Measurements from ENCODE around the gene KRTAP4-6. TPM values are rescaled to one million over a fixed set of nuclear protein-coding genes. Genes with fewer than 3 reads are reported as not detected.

The KRTAP4-6 gene
- total and polyA plus RNA-seq, 4 donors, result not detected

DNA sequence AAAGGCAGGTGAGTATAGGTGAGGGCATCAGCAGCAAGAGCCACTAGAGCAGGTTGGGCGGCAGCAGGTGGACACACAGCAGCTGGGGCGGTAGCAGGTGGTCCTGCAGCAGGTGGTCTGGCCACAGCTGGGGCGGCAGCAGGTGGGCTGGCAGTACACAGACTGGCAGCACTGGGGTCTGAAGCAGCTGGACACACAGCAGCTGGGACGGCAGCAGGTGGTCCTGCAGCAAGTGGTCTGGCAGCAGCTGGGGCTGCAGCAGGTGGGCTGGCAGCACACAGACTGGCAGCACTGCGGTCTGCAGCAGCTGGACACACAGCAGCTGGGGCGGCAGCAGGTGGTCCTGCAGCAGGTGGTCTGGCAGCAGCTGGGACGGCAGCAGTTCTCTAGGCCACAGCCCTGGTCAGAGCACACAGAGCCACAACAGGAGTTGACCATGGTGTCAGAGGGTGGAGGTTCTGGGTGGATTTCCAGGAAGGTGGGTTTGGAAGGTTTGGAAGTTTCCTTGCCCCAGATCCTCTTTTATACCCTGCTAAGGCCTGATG, 37.5 kb upstream of the KRTAP4-6 start, which contains the start of gene KRTAP4-2:
KRTAP4-2 (minus strand) TSS at position 495 of the 545 bp plus-strand sequence; CDS start at position 438, 57 bp downstream.
- DNase-seq (ENCODE audit: low spot score), result no peak
- Histone ChIP-seq H3K9me3 (ENCODE audit: control insufficient read depth in 4 of 4, low read length in 3 of 4) (no peaks in the 10 kb centered on the region), H3K9ac (ENCODE audit: low read depth in 1 of 2, low read length in 2 of 2) (no peak within 1 kb of the TSS), H3K4me1 (ENCODE audit: control insufficient read depth in 4 of 4, insufficient read depth in 4 of 4, low read length in 3 of 4) (no peaks in the 10 kb centered on the region), H3K27ac (ENCODE audit: low read depth in 1 of 2, low read length in 2 of 2) (no peak within 1 kb of the TSS), H3K4me3 (ENCODE audit: low read depth in 1 of 3, low read length in 3 of 3) (no peak within 1 kb of the TSS), H3K36me3 (ENCODE audit: control insufficient read depth in 4 of 4, insufficient read depth in 3 of 4, low read depth in 1 of 4, low read length in 3 of 4) (no peaks in the 10 kb centered on the region), H3K27me3 (ENCODE audit: control insufficient read depth in 4 of 4, insufficient read depth in 4 of 4, low read length in 3 of 4) (peaks cover 0 to 3% (median 0%) of the 10 kb centered on the region in 4 donors)
- 93% methylated on average over 7 of the region's 7 CpGs for WGBS
- TF ChIP-seq GABPA (IDR thresholded peaks at IDR 0.05 in 1 of 2, conservative IDR thresholded peaks at IDR 0.05 in 1 of 2) (no peak), NR2F2 (IDR thresholded peaks at IDR 0.05) (no peak), TAF1 (conservative IDR thresholded peaks at IDR 0.05) (no peak), SP1 (IDR thresholded peaks at IDR 0.05) (no peak), RAD21 (IDR thresholded peaks at IDR 0.05) (no peak), FOXA1 (IDR thresholded peaks at IDR 0.05) (no peak), HNF4G (IDR thresholded peaks at IDR 0.05) (no peak), YY1 (IDR thresholded peaks at IDR 0.05) (no peak), FOXA2 (IDR thresholded peaks at IDR 0.05) (no peak), EGR1 (IDR thresholded peaks at IDR 0.05; ENCODE audit: low read depth in 2 of 2) (no peak), JUND (IDR thresholded peaks at IDR 0.05) (no peak), HNF4A (conservative IDR thresholded peaks at IDR 0.05) (no peak)
- TF ChIP-seq, protein P1, sequence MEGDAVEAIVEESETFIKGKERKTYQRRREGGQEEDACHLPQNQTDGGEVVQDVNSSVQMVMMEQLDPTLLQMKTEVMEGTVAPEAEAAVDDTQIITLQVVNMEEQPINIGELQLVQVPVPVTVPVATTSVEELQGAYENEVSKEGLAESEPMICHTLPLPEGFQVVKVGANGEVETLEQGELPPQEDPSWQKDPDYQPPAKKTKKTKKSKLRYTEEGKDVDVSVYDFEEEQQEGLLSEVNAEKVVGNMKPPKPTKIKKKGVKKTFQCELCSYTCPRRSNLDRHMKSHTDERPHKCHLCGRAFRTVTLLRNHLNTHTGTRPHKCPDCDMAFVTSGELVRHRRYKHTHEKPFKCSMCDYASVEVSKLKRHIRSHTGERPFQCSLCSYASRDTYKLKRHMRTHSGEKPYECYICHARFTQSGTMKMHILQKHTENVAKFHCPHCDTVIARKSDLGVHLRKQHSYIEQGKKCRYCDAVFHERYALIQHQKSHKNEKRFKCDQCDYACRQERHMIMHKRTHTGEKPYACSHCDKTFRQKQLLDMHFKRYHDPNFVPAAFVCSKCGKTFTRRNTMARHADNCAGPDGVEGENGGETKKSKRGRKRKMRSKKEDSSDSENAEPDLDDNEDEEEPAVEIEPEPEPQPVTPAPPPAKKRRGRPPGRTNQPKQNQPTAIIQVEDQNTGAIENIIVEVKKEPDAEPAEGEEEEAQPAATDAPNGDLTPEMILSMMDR (IDR thresholded peaks at IDR 0.05; ENCODE audit: low read depth, low read length, missing input control), result no peak
- TF ChIP-seq, protein P2, sequence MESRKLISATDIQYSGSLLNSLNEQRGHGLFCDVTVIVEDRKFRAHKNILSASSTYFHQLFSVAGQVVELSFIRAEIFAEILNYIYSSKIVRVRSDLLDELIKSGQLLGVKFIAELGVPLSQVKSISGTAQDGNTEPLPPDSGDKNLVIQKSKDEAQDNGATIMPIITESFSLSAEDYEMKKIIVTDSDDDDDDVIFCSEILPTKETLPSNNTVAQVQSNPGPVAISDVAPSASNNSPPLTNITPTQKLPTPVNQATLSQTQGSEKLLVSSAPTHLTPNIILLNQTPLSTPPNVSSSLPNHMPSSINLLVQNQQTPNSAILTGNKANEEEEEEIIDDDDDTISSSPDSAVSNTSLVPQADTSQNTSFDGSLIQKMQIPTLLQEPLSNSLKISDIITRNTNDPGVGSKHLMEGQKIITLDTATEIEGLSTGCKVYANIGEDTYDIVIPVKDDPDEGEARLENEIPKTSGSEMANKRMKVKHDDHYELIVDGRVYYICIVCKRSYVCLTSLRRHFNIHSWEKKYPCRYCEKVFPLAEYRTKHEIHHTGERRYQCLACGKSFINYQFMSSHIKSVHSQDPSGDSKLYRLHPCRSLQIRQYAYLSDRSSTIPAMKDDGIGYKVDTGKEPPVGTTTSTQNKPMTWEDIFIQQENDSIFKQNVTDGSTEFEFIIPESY (IDR thresholded peaks at IDR 0.05), result no peak
- TF ChIP-seq, protein P3, sequence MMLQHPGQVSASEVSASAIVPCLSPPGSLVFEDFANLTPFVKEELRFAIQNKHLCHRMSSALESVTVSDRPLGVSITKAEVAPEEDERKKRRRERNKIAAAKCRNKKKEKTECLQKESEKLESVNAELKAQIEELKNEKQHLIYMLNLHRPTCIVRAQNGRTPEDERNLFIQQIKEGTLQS (IDR thresholded peaks at IDR 0.05), result no peak
- TF ChIP-seq, protein P4, sequence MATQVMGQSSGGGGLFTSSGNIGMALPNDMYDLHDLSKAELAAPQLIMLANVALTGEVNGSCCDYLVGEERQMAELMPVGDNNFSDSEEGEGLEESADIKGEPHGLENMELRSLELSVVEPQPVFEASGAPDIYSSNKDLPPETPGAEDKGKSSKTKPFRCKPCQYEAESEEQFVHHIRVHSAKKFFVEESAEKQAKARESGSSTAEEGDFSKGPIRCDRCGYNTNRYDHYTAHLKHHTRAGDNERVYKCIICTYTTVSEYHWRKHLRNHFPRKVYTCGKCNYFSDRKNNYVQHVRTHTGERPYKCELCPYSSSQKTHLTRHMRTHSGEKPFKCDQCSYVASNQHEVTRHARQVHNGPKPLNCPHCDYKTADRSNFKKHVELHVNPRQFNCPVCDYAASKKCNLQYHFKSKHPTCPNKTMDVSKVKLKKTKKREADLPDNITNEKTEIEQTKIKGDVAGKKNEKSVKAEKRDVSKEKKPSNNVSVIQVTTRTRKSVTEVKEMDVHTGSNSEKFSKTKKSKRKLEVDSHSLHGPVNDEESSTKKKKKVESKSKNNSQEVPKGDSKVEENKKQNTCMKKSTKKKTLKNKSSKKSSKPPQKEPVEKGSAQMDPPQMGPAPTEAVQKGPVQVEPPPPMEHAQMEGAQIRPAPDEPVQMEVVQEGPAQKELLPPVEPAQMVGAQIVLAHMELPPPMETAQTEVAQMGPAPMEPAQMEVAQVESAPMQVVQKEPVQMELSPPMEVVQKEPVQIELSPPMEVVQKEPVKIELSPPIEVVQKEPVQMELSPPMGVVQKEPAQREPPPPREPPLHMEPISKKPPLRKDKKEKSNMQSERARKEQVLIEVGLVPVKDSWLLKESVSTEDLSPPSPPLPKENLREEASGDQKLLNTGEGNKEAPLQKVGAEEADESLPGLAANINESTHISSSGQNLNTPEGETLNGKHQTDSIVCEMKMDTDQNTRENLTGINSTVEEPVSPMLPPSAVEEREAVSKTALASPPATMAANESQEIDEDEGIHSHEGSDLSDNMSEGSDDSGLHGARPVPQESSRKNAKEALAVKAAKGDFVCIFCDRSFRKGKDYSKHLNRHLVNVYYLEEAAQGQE (IDR thresholded peaks at IDR 0.05), result no peak
- TF ChIP-seq, protein P5, sequence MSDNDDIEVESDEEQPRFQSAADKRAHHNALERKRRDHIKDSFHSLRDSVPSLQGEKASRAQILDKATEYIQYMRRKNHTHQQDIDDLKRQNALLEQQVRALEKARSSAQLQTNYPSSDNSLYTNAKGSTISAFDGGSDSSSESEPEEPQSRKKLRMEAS (IDR thresholded peaks at IDR 0.05), result no peak

All from liver (tissue), 9 donors.